Panc1 (cell line): Measurements from ENCODE around the gene WDR73. TPM values are rescaled to one million over a fixed set of nuclear protein-coding genes. Genes with fewer than 3 reads are reported as not detected.

Experiments
- ATAC-seq: fragments of 200-7000 bp; cut with Tn5 transposase; 2 replicates; pipeline ENCODE4 v1.9.1; 2020; ENCODE audit warnings: mild to moderate bottlenecking, moderate library complexity
- BruUV-seq: library from RNA; stranded (reverse); fragments of 400-500 nt; replicated peaks from 2 replicates; lab custom pipeline; 2021; lab: Mats Ljungman, UMichigan
- CTCF ChIA-PET: fragments of 300-600 bp; sonication (Branson Sonifier 250); formaldehyde crosslinking; loops from one replicate; lab custom pipeline; 2022; ENCODE audit warnings: antibody characterized with exemption; lab: Charles Lee
- POLR2A ChIA-PET: fragments of 300-600 bp; sonication (Branson Sonifier 250); formaldehyde crosslinking; loops from one replicate; lab custom pipeline; 2022; ENCODE audit warnings: antibody characterized with exemption; lab: Charles Lee
- DNase-seq: peaks from one replicate; pipeline ENCODE4 v3.0.0-alpha.2; 2010; ENCODE audit warnings: low read depth, low spot score
- H3K27ac ChIP-seq: 2 replicates; pipeline ENCODE4 v1.5.1; 2011; ENCODE audit warnings: mild to moderate bottlenecking, low read length, inconsistent platforms
- H3K27me3 ChIP-seq: fragments of 200-500 bp; sonication (Bioruptor generic); 2 replicates; pipeline ENCODE4 v1.6.0; 2014; ENCODE audit warnings: low read length, inconsistent platforms; ENCODE audit not compliant: control insufficient read depth, insufficient read depth
- H3K36me3 ChIP-seq: fragments of 200-500 bp; sonication (Bioruptor generic); 2 replicates; pipeline ENCODE4 v1.5.1; 2014; ENCODE audit warnings: inconsistent platforms, mild to moderate bottlenecking, low read length, moderate library complexity; ENCODE audit not compliant: control insufficient read depth, insufficient read depth
- H3K4me1 ChIP-seq: 2 replicates; pipeline ENCODE4 v1.5.1; 2011; ENCODE audit warnings: inconsistent platforms, mild to moderate bottlenecking, low read length, moderate library complexity; ENCODE audit not compliant: control insufficient read depth, insufficient read depth
- H3K4me3 ChIP-seq, 2 experiments: 2 replicates each; pipeline ENCODE4 v1.5.1; 2011 to 2012; ENCODE audit warnings: low read depth in 2 of 2, low read length in 2 of 2, mild to moderate bottlenecking in 2 of 2, inconsistent platforms in 1 of 2, moderate library complexity in 1 of 2
- H3K9me3 ChIP-seq: fragments of 200-500 bp; sonication (Bioruptor generic); 2 replicates; pipeline ENCODE4 v1.5.1; 2014; ENCODE audit warnings: low read depth, mild to moderate bottlenecking, inconsistent platforms, low read length, moderate library complexity; ENCODE audit not compliant: control insufficient read depth, insufficient read depth
- SIN3A ChIP-seq: IDR thresholded peaks from 2 replicates; pipeline ENCODE4 v1.6.1; 2012; ENCODE audit warnings: low read depth, mild to moderate bottlenecking, low read length, moderate library complexity, borderline replicate concordance; ENCODE audit not compliant: insufficient read depth
- in situ Hi-C: cut with HindIII; loops from 2 replicates; pipeline ENCODE4 v1.10.0; 2016; ENCODE audit warnings: low sequenced_read_pairs, low pct_unique_long_range_greater_than_20kb
- intact Hi-C: fragments of 100-400 bp; cut with micrococcal nuclease; formaldehyde crosslinking; loops from one replicate; pipeline ENCODE4 v1.10.0; 2022; ENCODE audit not compliant: unreplicated experiment
- total RNA-seq: library from RNA; stranded (reverse); gene quantifications from one replicate; pipeline ENCODE4 v1.2.1, GENCODE V29; 2021; ENCODE audit not compliant: unreplicated experiment
- TF ChIP-seq, protein P1 (sequence below): fragments of 450-650 bp; IDR thresholded peaks from 2 replicates; pipeline ENCODE4 v1.5.1; 2017; ENCODE audit warnings: mild to moderate bottlenecking

The WDR73 gene
- total RNA-seq, 1 experiment from 2014 or later: 39.0 TPM

DNA sequence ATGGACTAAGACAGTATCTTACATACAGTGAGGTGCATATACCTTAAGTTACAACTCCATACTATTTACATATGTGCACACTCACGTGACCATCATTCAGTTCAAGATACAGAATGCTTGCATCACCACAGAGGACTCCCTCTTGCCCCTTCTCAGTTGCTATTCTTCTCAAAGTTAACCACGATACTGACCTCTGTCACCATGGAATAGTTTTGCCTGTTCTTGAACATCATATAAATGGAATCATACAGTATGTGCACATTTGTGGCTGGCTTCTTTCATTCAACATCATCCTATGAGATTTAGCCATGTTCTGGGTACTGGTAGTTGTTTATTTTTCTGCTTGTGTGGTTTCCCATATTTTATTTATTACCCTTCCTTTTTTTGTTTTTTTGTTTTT is 63.7 kb downstream of the WDR73 start:
- POLR2A ChIA-PET: no interaction called here
- BruUV-seq: no TSS peak
- in situ Hi-C loops: no loop called here

More for the DNA sequence above, 63.7 kb downstream of the WDR73 start:
- no peak overlapping the region for H3K4me3 ChIP-seq
- H3K36me3 ChIP-seq: no peaks in the 10 kb centered on the region
- CTCF ChIA-PET: no interaction called here
- DNase-seq: no peak
- no peaks in the 10 kb centered on the region for H3K9me3 ChIP-seq
- intact Hi-C loops: no loop called here
- no peaks in the 10 kb centered on the region for H3K27me3 ChIP-seq
- TF ChIP-seq, protein P1, sequence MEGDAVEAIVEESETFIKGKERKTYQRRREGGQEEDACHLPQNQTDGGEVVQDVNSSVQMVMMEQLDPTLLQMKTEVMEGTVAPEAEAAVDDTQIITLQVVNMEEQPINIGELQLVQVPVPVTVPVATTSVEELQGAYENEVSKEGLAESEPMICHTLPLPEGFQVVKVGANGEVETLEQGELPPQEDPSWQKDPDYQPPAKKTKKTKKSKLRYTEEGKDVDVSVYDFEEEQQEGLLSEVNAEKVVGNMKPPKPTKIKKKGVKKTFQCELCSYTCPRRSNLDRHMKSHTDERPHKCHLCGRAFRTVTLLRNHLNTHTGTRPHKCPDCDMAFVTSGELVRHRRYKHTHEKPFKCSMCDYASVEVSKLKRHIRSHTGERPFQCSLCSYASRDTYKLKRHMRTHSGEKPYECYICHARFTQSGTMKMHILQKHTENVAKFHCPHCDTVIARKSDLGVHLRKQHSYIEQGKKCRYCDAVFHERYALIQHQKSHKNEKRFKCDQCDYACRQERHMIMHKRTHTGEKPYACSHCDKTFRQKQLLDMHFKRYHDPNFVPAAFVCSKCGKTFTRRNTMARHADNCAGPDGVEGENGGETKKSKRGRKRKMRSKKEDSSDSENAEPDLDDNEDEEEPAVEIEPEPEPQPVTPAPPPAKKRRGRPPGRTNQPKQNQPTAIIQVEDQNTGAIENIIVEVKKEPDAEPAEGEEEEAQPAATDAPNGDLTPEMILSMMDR: no peak
- TF ChIP-seq SIN3A: no peak
- H3K27ac ChIP-seq: no peak overlapping the region
- no peak for ATAC-seq
- no peaks in the 10 kb centered on the region for H3K4me1 ChIP-seq

Other genes starting within 250 kb of the WDR73 start
- 16.8 TPM for gene ZSCAN2, start 53.3 kb downstream of the WDR73 start, total RNA-seq
- gene NMB, start 3.9 kb upstream of the WDR73 start, total RNA-seq: 9.5 TPM
- gene SEC11A, start 61.9 kb upstream of the WDR73 start, total RNA-seq: 164 TPM
- gene ZNF592, start 94.3 kb upstream of the WDR73 start, total RNA-seq: 34.2 TPM
- 1.0 TPM for gene ALPK3, start 163.1 kb upstream of the WDR73 start, total RNA-seq
- gene SLC28A1, start 230.4 kb upstream of the WDR73 start, total RNA-seq: not detected